H1 (cell line): ENCODE data around the gene ELAVL1. TPM values are rescaled to one million over a fixed set of nuclear protein-coding genes. Genes with fewer than 3 reads are reported as not detected.

Source experiments
- CTCF ChIA-PET: fragments of 300-600 bp; sonication (Branson Sonifier 250); formaldehyde crosslinking; loops from one replicate; lab custom pipeline; 2021; ENCODE audit not compliant: partially characterized antibody; lab: Charles Lee
- POLR2A ChIA-PET: fragments of 300-600 bp; sonication (Branson Sonifier 250); formaldehyde crosslinking; loops from one replicate; lab custom pipeline; 2021; ENCODE audit warnings: inconsistent platforms; ENCODE audit not compliant: partially characterized antibody; lab: Charles Lee
- DNase-seq, 2 experiments: peaks; one replicate each; pipeline versions ENCODE4 v3.0.0 to v3.0.0-alpha.2; 2010 to 2022; ENCODE audit warnings: low spot score in 2 of 2, low read depth in 1 of 2, mixed read lengths in 1 of 2
- FAIRE-seq: peaks from 2 replicates; lab custom pipeline; 2011; peaks lifted over from hg19 to GRCh38; lab: Jason Lieb, UNC
- H2AFZ ChIP-seq: 2 replicates; pipeline ENCODE4 v1.8.1; 2012; ENCODE audit warnings: low read length, inconsistent platforms
- H2AK5ac ChIP-seq: 2 replicates; pipeline ENCODE4 v1.6.1; 2013; ENCODE audit warnings: low read depth, low read length
- H2BK120ac ChIP-seq: replicated peaks from 2 replicates; pipeline ENCODE3; 2013; ENCODE audit warnings: low read depth, low read length, inconsistent platforms
- H2BK12ac ChIP-seq: 2 replicates; pipeline ENCODE4 v1.6.1; 2013; ENCODE audit warnings: low read depth, low read length
- H2BK15ac ChIP-seq: 2 replicates; pipeline ENCODE4 v1.6.1; 2013; ENCODE audit warnings: low read length
- H2BK20ac ChIP-seq: 2 replicates; pipeline ENCODE4 v1.6.1; 2013; ENCODE audit warnings: low read length
- H2BK5ac ChIP-seq: 2 replicates; pipeline ENCODE4 v1.6.1; 2013; ENCODE audit warnings: low read depth, low read length
- H3K14ac ChIP-seq: 2 replicates; pipeline ENCODE4 v1.6.1; 2013; ENCODE audit warnings: inconsistent platforms; ENCODE audit not compliant: insufficient read length
- H3K18ac ChIP-seq: 2 replicates; pipeline ENCODE4 v1.6.1; 2013; ENCODE audit warnings: low read length; ENCODE audit errors: extremely low read depth
- H3K23ac ChIP-seq: 2 replicates; pipeline ENCODE4 v1.6.1; 2013; ENCODE audit warnings: inconsistent platforms; ENCODE audit not compliant: insufficient read length
- H3K23me2 ChIP-seq: 2 replicates; pipeline ENCODE4 v1.6.1; 2013; ENCODE audit warnings: low read depth, low read length
- H3K27ac ChIP-seq: 2 replicates; pipeline ENCODE4 v1.6.1; 2011; ENCODE audit warnings: low read depth, low read length, inconsistent platforms
- H3K27me3 ChIP-seq, 4 experiments: replicated peaks in 1 of 4; 1 replicate in 1 of 4; 2 replicates in 3 of 4; pipeline versions ENCODE4 v1.6.1 to v1.8.1; 2011 to 2013; ENCODE audit warnings: low read length in 3 of 4, mild to moderate bottlenecking in 3 of 4, inconsistent platforms in 2 of 4, mixed read lengths in 2 of 4, moderate library complexity in 1 of 4; ENCODE audit not compliant: control insufficient read depth in 3 of 4, insufficient read depth in 3 of 4; ENCODE audit errors: extremely low read depth in 1 of 4
- H3K36me3 ChIP-seq, 4 experiments: 2 replicates each; pipeline versions ENCODE4 v1.6.1 to v1.8.1; 2011 to 2013; ENCODE audit warnings: mild to moderate bottlenecking in 4 of 4, low read length in 3 of 4, moderate library complexity in 2 of 4, control low read depth in 1 of 4, inconsistent platforms in 1 of 4; ENCODE audit not compliant: insufficient read depth in 4 of 4, control insufficient read depth in 2 of 4
- H3K4ac ChIP-seq: replicated peaks from 2 replicates; pipeline ENCODE3; 2013; ENCODE audit warnings: low read length, low read depth, mixed read lengths, inconsistent platforms; ENCODE audit not compliant: insufficient read length
- H3K4me1 ChIP-seq, 4 experiments: replicated peaks in 1 of 4; 1 replicate in 1 of 4; 2 replicates in 3 of 4; pipeline versions ENCODE4 v1.6.1 to v1.8.1; 2011 to 2013; ENCODE audit warnings: low read length in 3 of 4, inconsistent platforms in 2 of 4, mixed read lengths in 1 of 4; ENCODE audit not compliant: insufficient read depth in 4 of 4, control insufficient read depth in 3 of 4
- H3K4me2 ChIP-seq, 2 experiments: 2 replicates each; pipeline versions ENCODE4 v1.6.1 to v1.8.1; 2011 to 2013; ENCODE audit warnings: low read depth in 2 of 2, low read length in 2 of 2, control low read depth in 1 of 2, inconsistent platforms in 1 of 2, mild to moderate bottlenecking in 1 of 2; ENCODE audit not compliant: insufficient read depth in 1 of 2
- H3K4me3 ChIP-seq, 4 experiments: fragments of 200-600, 300-600 bp in 1 of 4; sonication (generic), shearing (Covaris generic), sonication (Bioruptor Twin) in 1 of 4; 2 replicates each; pipeline versions ENCODE4 v1.5.1 to v1.8.1; 2011 to 2016; ENCODE audit warnings: low read length in 4 of 4, low read depth in 3 of 4, control low read depth in 2 of 4, inconsistent platforms in 2 of 4, mild to moderate bottlenecking in 2 of 4, mixed read lengths in 1 of 4, moderate library complexity in 1 of 4; ENCODE audit not compliant: insufficient read depth in 2 of 4; ENCODE audit errors: extremely low read depth in 1 of 4
- H3K56ac ChIP-seq: replicated peaks from 2 replicates; pipeline ENCODE3; 2013; ENCODE audit warnings: low read depth, mild to moderate bottlenecking, mixed read lengths, low read length, inconsistent platforms; ENCODE audit not compliant: insufficient read length
- H3K79me1 ChIP-seq: 2 replicates; pipeline ENCODE4 v1.6.1; 2013; ENCODE audit warnings: low read depth, low read length, control low read depth
- H3K79me2 ChIP-seq, 2 experiments: 2 replicates each; pipeline versions ENCODE4 v1.6.1 to v1.8.1; 2012 to 2013; ENCODE audit warnings: low read length in 2 of 2, mild to moderate bottlenecking in 2 of 2, inconsistent platforms in 1 of 2; ENCODE audit not compliant: insufficient read depth in 2 of 2, control insufficient read depth in 1 of 2
- H3K9ac ChIP-seq, 4 experiments: replicated peaks in 1 of 4; 1 replicate in 1 of 4; 2 replicates in 3 of 4; pipeline versions ENCODE4 v1.6.1 to v1.8.1; 2011 to 2013; ENCODE audit warnings: low read depth in 3 of 4, low read length in 3 of 4, control low read depth in 2 of 4, mild to moderate bottlenecking in 2 of 4, moderate library complexity in 2 of 4, inconsistent platforms in 1 of 4; ENCODE audit errors: extremely low read depth in 1 of 4
- H3K9me3 ChIP-seq, 2 experiments: 2 replicates each; pipeline versions ENCODE4 v1.6.1 to v1.8.1; 2012 to 2013; ENCODE audit warnings: mild to moderate bottlenecking in 2 of 2, moderate library complexity in 2 of 2, control low read depth in 1 of 2, inconsistent platforms in 1 of 2, low read depth in 1 of 2, low read length in 1 of 2, mixed read lengths in 1 of 2; ENCODE audit not compliant: insufficient read depth in 2 of 2
- H4K20me1 ChIP-seq, 2 experiments: replicated peaks in 1 of 2; 2 replicates each; pipeline versions ENCODE3 to v1.8.1; 2011 to 2013; ENCODE audit warnings: inconsistent platforms in 2 of 2, low read length in 2 of 2, mild to moderate bottlenecking in 1 of 2; ENCODE audit not compliant: insufficient read depth in 2 of 2, control insufficient read depth in 1 of 2
- H4K5ac ChIP-seq: 2 replicates; pipeline ENCODE4 v1.6.1; 2013; ENCODE audit warnings: low read length, low read depth, mixed read lengths, inconsistent platforms; ENCODE audit not compliant: insufficient read length
- H4K8ac ChIP-seq: 2 replicates; pipeline ENCODE4 v1.8.0; 2013; ENCODE audit warnings: mild to moderate bottlenecking, moderate library complexity, low read length, inconsistent platforms; ENCODE audit not compliant: insufficient read depth; ENCODE audit errors: extremely low read depth
- H4K91ac ChIP-seq: replicated peaks from 2 replicates; pipeline ENCODE3; 2013; ENCODE audit warnings: low read length, mixed read lengths, inconsistent platforms; ENCODE audit not compliant: insufficient read length
- ATF2 ChIP-seq: IDR thresholded peaks from 2 replicates; pipeline ENCODE4 v1.6.1; 2012; ENCODE audit warnings: low read length, inconsistent platforms
- EP300 ChIP-seq, 2 experiments: IDR thresholded peaks; 1 replicate in 1 of 2; 2 replicates in 1 of 2; pipeline ENCODE4 v1.6.1; 2011 to 2012; ENCODE audit warnings: low read depth in 2 of 2, low read length in 2 of 2, mild to moderate bottlenecking in 2 of 2, borderline replicate concordance in 1 of 2, inconsistent platforms in 1 of 2, moderate library complexity in 1 of 2
- SRF ChIP-seq: IDR thresholded peaks from 2 replicates; pipeline ENCODE4 v1.6.1; 2011; ENCODE audit warnings: mild to moderate bottlenecking, low read depth, low read length, moderate library complexity
- WGBS, 2 experiments: shearing (Covaris generic) in 1 of 2; methylation state at CpG; one replicate each; pipeline versions ENCODE4 v1.1.6 to v1.1.7; 2013 to 2015; ENCODE audit warnings: low lambda C conversion rate in 2 of 2, mixed read lengths in 2 of 2, inconsistent platforms in 1 of 2, low coverage in 1 of 2, missing lambda C conversion rate in 1 of 2; ENCODE audit not compliant: insufficient replicate concordance in 2 of 2, insufficient coverage in 1 of 2, insufficient read length in 1 of 2; ENCODE audit errors: extremely low coverage in 1 of 2, missing lambda C conversion rate in 1 of 2; 5-methylcytosine and 5-hydroxymethylcytosine counted together
- polyA plus RNA-seq, 7 experiments: library from polyadenylated mRNA; depleted of rRNA in 3 of 7; stranded (reverse) in 5 of 7; unstranded in 2 of 7; fragments of >200 nt in 5 of 7; fragments of 200-250 nt in 2 of 7; gene quantifications; 1 replicate in 5 of 7; 2 replicates in 1 of 7; 4 replicates in 1 of 7; pipeline versions ENCODE4 v1.2.1 to v1.2.3, GENCODE V29; 2011 to 2013; ENCODE audit warnings: missing spikeins in 2 of 7, mixed read lengths in 2 of 7
- total RNA-seq: library from RNA; stranded (reverse); fragmentation: NEBNext Ultra II Directional; extraction: Animal tissue kit (Norgen Biotek cat#: 25700); gene quantifications from 2 replicates; pipeline ENCODE4 v1.2.1, GENCODE V29; 2021

ELAVL1 gene
- total and polyA plus RNA-seq, 2 of the 8 experiments (the other 6 are each of a cell fraction or from before 2014, with no cell fraction given), result 56.7 to 163 TPM

GRCh38 chr19:7968796-7969554 is 36.5 kb downstream of the ELAVL1 start:
- TF ChIP-seq SRF (no peak), ATF2 (0 out of 2 replicates have a peak, but pooled peaks have one; percentile 34), EP300 (IDR thresholded peaks at IDR 0.05; ENCODE audit: borderline replicate concordance in 1 of 2, low read depth in 2 of 2, low read length in 2 of 2) (no peak)
- peak overlapping the region; percentile 25 for H3K18ac ChIP-seq
- H2BK5ac ChIP-seq, result peak overlapping the region; percentile 28
- peaks cover 0 to 10% (median 9%) of the 10 kb centered on the region in 4 experiments; a peak in 6 of 7 replicates for H3K4me1 ChIP-seq
- POLR2A ChIA-PET, result interaction anchor here (0.8 to 6.2 kb wide), 10 partner anchors 9 to 100 kb away, joined by 3 to 55 read pairs (median 6); partner anchors contain the start of genes CTXN1 and TIMM44
- no peak overlapping the region for H4K91ac ChIP-seq
- peaks cover 4 to 29% of the 10 kb centered on the region in 2 experiments for H4K20me1 ChIP-seq
- peak overlapping the region in 1 of 4 experiments; percentile 14; a peak in 2 of 8 replicates for H3K4me3 ChIP-seq
- no peak overlapping the region for H3K4ac ChIP-seq
- H2BK12ac ChIP-seq, result no peak overlapping the region
- H3K79me1 ChIP-seq, result no peaks in the 10 kb centered on the region; the same call in none of the 2 replicates
- no peak overlapping the region for H2BK120ac ChIP-seq
- H3K23ac ChIP-seq, result no peak overlapping the region
- no peak overlapping the region for H2BK15ac ChIP-seq
- H2AFZ ChIP-seq, result no peak overlapping the region
- H3K9ac ChIP-seq, result peak overlapping the region in 3 of 4 experiments; percentile 4 to 40 (median 10); a peak in 3 of 7 replicates
- DNase-seq, result no peak
- H2BK20ac ChIP-seq, result no peak overlapping the region
- H3K4me2 ChIP-seq, result peak overlapping the region; percentile 32 to 58; a peak in 2 of 4 replicates
- no peak overlapping the region for H4K5ac ChIP-seq
- H3K79me2 ChIP-seq, result peaks cover 0 to 3% of the 10 kb centered on the region in 2 experiments; a peak in 1 of 4 replicates
- H2AK5ac ChIP-seq, result no peak overlapping the region
- H3K27me3 ChIP-seq, result no peaks in the 10 kb centered on the region
- H3K56ac ChIP-seq, result no peak overlapping the region
- 92% methylated on average over 20 of the region's 20 CpGs; no CpG with 5 or more reads in 1 of the 2 experiments for WGBS, 2 experiments
- no peak overlapping the region for H3K14ac ChIP-seq
- H3K27ac ChIP-seq, result peak overlapping the region; percentile 49; the same call in 1 of the 2 replicates
- no peak for FAIRE-seq
- H4K8ac ChIP-seq, result no peak overlapping the region; the same call in 1 of the 2 replicates
- no peaks in the 10 kb centered on the region for H3K23me2 ChIP-seq
- H3K36me3 ChIP-seq, result peaks cover 26 to 53% (median 53%) of the 10 kb centered on the region in 4 experiments
- CTCF ChIA-PET, result interaction anchor here (0.6 to 4.9 kb wide), 17 partner anchors 14 to 468 kb away, joined by 3 to 36 read pairs (median 4); partner anchors contain the start of gene TIMM44
- H3K9me3 ChIP-seq, result no peaks in the 10 kb centered on the region
